CD1c-positive myeloid dendritic cell (primary cell): Measurements from ENCODE around the gene PTGDS.

Source experiments
- DNase-seq: peaks from one replicate; pipeline ENCODE4 v3.0.0-alpha.2; 2016; ENCODE audit errors: extremely low spot score

The PTGDS gene

DNA sequence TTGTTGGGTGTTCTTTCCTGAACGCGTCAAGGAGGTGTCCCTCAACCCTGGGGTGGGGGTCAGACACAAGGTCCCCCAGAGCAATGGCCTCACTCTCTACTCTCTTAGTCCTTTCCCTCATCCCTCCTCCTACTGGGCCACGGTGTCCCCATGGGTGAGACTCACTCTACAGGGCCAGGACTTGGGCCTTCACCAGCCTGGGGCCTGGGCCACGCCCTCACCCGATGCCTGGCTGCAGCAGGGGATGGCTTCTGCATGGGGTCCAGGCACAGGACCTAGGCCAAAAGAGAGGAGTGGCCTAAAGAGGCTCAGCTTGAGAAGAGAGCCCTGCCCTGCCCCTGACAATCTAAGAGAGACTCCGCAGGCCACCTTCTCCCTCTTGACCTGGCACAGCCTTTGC is 19.4 kb upstream of the PTGDS start:
- no peak for DNase-seq

DNA sequence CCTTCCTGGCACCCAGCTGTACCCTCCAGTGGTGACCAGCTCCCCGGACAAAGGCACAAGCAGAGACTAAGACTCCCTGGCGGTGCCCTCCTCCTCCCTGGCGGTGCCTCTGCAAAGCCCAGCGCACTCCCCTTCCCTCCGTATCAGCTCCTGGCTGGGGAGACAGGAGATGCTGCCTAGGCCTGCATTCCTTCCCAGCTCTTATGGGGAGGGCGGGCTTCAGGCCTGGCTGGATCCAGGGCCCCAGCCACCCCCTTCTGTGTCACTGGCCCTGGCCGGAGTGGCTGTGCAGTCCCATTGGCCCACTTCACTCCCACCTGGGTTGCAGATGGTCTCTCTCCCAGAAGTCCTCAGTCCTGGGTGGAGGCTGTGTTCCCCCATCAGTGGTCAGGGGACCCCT is 18.8 kb upstream of the PTGDS start:
- DNase-seq: no peak

DNA sequence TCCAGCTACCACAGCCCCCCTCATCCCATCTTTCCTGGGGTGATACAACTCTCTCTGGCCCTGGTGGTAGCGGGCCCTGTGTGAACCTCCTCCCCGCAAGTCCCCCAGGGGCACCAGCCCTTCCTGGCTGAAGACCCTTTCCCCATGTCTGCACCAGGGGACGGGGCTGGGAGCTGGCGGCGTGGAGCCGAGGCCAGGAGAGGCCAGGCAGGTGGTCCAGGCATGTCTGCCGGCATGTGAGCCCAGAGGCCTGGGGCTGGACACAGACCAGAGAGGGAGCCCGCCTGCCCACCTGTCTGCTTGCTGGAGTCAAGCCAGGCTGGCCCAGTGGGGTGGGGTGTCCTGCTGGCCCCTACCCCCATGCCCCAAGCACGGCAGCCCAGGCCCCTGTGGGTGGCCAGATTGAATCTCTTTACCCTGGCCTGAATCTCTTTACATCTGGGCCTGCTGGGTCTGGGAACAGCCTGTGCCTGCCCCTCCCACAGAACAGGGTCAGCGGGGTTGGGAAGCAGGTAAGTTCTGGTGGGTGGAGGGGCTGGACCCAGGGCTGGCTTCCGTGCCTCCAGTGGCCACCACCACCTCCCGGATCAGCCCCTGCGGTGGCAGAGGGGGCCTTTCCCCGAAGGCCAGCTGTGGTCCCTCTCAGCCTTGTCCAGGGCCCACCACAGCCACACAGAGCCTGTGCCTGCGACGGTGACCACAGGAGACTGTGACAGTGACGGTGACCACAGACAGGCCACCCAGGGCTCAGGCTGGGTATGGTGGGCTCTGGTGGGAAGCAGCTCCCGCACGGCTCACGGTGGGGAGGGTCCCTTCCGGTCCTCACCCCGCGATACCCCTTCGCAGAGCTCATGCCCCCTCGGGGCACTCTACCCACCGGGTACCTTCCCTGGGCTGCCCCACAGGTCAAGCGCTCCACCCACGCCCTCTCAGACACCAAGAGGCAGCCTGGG is 18.1 kb upstream of the PTGDS start:
- no peak for DNase-seq

DNA sequence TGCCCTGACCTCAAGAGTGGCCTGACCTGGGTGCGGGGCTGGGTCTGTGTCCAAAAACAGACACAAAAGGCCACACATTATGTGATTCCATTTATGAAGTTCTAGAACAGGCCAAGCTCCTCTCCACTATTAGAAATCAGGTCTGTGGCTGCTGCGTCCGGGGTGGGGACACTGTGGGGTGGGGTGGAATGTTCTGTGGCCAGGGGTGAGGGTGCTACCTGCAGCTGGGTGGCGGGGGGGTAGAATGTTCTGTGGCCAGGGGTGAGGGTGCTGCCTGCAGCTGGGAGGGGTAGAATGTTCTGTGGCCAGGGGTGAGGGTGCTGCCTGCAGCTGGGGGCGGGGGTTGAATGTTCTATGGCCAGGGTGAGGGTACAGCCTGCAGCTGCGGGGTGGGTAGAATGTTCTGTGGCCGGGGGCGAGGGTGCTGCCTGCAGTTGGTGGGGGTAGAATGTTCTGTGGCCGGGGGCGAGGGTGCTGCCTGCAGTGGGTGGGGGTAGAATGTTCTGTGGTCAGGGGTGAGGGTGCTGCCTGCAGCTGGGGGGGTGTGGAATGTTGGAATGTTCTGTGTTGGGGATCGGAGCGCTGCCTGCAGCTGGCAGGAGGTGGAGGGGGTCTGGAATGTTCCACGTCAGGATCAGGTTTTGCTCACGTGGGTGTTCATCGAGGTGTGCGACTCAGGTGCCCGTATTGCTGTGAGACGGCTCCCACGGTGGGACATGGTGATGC is 16.9 kb upstream of the PTGDS start:
- DNase-seq: no peak

DNA sequence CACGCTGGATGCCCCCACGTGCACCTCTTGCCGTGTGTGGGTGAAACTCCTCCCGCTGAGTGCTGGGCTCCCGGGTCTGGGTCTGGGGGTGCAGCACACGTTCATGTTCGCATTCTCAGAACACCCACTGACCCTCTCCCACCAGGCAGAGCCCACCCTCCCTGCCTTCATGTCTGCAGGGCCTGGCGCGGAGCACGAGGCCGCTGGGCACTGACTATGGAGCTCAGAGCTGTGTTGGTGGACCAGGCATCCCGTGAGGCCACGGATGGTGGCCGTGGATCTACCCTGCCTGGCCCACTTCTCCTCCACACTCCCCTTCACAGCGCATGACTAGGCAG is 16.4 kb upstream of the PTGDS start:
- no peak for DNase-seq

DNA sequence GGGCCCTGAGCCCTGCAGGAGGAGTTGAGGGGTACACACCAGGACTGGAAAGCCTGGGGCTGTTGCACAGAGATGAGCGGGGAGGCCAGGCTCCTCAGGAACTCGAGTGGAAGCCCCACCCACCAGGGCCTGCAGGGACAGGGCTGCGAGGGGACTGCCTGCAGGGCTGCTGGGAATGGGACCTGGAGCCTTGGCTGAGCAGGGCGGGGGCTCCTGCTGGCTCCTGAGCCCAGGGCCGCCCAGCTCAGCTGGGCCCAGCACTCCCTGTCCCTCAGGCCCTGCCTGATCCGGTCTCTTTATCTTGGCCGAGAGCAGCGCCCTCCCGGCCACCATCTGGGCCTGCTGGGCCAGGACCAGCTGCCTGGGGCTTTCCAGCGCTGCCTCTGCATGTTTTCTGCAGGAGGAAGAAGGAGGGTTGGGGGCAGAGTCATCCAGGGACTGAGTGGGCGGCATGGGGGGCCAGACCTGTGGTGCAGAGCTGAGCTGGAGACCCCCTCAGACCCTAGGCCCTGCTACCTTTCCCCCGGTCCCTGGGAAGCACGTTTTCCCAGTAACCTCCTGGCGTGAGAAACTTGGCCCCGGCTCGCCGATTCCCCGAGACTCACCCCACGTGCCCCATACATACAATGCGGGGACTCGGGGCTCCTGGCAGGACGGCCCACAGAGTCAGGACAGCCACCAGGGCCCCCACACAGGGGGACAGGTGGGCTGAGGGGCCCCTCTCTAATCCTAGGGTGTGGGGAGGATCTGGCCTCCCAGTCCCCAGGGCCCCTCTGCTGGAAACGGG is 15.8 kb upstream of the PTGDS start:
- DNase-seq: no peak

DNA sequence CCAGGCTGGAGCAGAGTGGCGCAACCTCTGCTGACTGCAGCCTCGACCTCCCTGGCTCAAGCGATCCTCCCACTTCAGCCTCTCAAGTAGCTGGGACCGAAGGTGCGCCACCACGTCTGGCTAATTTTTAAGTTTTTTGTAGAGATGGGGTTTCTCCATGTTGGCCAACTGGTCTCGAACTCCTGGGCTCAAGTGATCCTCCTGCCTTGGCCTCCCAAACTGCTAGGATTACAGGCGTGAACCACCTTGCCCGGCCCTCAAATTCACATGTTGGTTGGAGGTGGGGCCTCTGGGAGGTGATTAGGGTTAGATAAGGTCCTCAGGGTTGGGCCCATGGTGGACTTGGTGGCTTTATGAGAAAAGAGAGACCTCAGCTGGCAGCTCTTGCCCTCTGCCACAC is 15.1 kb upstream of the PTGDS start:
- no peak for DNase-seq

DNA sequence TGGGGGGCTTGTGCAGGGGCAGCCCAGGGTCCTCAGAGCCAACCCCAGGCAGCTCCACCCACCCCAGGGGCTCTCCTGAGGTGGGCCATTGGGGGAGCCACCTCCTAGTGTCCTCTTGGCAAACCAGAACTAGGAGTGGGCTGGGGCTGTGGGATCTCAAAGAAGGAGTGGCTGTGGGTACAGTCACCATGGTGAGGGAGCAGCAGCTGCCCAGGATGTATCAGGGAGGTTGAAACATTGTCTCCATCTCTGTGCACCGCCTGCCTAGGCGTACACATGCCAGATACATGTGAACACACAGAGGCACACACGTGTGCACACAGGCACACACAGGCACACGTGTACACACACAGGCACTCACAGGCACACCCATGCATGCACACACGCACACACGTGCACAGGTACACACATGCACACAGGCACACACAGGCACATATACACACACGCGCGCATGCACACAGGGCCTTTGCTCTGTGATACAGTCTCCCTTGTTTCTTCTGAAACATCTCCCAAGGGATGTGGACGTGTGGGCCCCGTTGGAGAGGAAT is 14.5 kb upstream of the PTGDS start:
- no peak for DNase-seq

DNA sequence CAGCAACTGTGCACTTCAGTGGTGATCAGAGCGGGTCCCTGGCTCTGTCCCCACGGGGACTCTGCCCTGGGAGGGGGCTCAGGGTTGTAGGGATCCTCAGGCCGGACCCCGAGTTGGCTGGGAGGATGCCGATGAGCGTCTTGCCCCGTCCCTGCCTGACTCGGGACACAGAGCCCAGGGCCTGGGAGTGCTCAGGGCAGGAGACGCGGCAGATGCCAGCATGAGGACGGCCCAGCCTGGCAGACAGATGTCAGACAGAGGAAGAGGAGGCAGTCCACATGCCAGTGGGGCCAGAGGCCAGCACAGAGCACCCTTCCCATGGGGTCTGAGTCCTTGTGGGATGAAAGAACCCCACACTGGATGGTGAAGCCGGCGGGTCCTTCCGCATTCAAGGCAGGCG is 14.0 kb upstream of the PTGDS start:
- DNase-seq: no peak

DNA sequence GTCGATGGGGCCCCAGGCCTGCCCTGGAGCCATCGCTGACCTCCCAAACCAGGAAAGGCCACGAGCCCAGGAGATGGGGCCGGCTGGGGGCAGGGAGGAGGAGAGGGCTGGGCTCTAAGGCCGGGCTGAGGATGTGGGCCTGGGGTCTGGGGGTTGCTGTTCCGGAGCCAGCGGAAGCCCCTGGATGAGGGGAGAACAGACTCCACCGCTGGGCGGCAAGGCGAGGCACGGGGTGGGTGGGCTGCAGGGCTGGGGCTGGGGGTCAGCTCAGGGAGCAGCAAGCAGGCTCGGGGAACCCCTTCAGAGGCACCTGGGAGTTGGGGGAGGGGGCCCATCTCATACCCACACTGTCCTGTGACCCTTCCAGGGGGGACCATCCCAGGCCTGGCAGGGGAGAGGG is 13.6 kb upstream of the PTGDS start:
- DNase-seq: no peak

DNA sequence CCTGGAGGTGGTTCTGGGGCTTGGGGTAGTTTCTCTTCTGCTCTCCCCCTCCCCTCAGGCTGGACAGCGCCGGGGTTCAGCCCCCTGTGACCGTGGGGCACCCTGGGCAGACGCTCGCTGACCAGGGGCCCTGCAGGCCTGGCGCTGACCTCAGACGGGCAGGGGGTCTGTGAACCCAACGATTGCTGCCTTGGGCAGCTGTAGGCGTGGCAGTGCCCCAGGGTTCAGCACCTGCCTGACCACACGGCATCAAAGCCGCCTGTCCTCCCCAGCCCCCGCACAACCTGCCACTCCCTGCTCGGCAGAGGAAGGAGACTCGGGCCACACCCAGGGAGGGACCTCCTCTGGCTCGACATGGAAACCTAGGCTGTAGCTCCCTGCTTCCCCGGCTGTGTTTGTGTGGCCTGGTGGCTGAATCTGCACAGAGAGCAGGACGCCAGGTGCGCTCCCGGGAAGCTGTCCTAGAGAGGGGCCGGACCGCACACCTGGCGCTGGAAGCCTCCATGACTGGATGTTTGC is 13.1 kb upstream of the PTGDS start:
- no peak for DNase-seq

DNA sequence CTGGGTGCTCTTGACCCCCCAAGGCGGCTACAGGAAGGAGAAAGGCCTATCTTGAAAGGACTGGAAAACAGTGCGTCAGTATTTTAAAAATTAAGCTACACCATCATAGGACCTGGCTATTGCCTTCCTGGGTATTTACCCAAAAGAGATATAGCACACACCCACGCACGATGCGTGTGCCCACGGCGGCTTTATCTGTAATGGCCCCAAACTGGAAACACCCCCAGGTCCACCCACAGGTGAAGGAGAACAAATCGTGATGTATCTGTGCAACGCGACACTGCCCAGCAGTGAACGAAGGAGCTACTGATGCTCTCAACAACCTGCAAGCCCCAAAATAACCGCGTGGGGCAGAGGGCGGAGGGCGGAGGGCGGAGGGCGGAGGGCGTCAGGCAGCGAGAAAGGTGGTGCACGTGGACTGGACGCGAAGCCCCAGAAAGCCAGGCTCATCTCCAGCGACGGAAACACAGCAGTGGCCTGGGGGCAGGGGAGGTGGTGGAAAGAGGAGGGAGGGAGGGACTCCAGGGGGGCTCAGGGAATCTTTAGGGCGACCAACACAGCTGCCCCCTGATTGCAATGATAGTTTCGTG is 12.4 kb upstream of the PTGDS start:
- no peak for DNase-seq

DNA sequence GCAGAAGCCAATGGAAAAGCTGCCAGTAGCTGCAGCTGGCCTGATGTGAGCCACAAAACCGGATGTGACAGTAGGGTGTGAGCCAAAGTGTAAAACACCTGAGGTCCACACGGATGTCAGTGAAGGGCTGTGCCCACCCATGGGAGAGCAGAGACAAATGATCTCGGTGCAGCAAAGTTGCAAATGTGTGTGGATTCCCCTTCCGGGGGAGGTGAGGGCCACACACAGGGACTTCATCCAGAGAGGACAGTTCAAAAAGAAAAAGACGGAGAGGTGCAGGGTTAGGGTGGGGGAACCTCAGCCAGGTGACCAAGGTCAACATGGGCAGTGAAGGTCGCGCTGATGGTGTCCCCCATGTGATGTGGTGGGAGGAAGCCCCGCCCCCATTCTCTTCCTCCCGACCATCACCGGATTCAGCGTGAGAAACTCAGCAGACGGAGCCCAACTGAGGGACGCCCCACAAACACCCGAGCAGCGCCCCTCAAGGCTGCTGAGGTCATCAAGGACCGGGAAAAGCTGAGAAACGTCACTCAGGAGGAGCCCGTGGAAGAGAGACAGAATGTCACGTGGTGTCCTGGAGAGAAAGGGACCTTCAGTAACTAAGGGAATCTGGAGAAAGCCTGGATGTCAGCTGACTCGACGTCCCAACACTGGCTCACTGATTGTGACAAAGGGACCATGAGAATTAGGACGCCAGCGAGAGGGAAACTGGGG is 11.4 kb upstream of the PTGDS start:
- DNase-seq: peak; percentile 45

DNA sequence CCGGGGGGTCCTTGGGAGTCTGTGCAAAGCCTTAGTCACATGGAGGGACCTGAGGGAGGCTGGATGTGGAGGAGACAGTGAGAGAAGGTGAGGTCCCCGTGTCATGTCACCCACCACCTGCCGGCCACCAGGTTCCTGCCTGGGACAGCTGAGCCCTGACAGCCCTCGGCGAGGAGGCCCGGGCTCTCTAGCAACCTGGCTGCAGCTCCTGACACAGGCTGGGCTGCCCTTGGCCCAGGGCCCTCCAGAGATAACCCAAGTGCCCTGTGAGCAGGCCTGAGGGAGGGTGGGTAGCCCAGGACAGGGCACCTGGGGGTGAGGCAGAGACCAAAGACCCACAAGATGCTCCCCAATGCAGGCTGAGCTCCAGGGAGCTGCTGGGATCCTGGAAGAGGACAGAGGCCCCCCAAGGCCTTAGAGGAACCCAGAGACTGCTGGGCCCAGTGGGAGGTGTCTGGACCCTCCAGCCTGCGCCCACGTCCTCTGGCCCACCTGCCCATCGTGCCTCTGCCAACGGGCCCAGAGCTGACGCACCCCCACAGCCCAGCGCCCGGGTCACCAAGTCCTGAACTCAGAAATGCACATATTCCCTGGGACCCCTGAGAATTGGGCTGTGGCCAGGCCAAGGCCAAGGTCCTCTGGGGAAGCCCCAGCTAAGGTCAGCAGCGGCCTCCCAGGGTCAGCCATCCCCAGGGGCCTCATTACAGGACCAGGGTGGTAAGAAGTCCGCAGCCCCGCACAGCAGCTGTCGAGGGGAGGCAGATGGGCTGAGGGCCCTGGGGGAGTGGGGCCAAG is 8.8 kb upstream of the PTGDS start:
- DNase-seq: no peak

DNA sequence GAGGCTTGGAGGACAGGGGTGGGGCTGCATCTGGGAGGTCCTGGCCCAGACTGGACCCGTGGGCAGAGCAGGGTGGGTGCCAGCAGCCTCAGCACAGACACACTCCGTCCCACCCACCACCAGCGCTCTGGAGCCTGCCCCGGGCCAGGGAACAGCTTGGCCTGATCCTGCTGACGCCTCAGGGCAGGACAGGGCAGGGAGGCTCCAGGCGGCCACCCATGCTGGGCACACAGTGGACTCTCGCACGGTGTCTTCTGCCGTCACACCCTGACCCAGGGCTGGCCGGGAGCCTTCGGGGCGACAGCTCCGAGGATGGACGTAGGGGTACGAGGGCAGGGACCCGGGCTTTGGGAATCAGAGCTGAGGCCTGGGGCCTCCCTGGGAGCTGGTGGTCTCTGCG is 8.2 kb upstream of the PTGDS start:
- no peak for DNase-seq

DNA sequence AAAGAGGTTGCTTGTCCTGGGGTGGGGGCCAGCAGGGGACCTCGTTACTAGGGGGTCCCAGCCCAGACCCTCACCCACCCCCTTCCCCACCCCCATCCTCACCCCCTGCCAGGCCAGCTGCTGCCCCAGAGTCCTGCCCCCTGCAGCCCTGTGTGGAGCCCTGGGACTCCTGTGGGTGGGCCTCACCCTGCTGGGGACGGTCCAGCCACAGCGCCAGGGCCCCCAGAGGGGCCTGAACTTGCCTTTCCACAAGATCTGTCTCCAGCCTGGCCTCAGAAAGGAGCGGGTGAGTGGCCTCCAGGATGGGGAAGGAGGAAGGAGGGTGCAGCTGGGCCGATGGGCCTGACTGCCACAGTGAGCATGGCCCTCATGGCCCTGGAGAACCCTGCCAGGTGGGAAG is 7.5 kb upstream of the PTGDS start:
- no peak for DNase-seq

DNA sequence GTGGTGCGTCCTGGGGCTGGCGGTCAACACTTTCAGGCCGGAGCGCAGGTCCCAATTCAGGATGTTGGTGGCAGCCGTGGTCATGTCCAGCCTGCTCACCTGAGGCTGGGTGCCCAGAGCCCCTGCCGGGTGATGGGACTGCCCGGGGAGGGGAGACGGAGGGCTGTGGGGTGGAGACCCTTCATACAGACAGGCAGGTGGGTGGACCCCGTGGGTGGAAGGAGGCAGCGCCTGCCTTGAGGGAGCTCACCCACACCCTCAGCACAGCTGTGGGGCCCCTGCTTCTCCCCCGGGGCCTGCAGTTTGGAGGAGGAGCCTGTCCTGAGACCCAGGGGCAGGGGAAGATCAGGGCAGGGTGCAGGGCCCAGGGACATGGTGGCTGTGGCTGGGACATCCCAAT is 6.9 kb upstream of the PTGDS start:
- no peak for DNase-seq

DNA sequence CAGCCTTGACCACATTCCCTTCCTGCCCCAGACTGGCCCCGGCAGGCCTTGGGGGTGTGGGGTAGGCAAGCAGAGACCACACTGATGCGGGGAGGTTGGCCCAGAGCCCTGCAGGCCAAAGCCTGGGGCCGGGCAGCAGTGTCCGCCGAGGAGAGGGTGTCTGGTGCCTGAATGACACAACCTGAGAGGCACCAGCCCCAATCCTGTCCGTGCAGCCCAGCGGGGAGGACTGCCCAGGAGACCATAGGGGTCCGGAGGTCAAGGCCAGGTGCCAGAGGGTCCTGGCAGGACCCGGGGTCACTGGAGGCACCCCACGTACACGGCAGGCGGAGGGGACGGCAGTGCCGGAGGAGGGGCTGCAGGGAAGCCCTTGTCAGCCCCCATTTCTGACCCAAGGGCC is 5.6 kb upstream of the PTGDS start:
- DNase-seq: no peak

DNA sequence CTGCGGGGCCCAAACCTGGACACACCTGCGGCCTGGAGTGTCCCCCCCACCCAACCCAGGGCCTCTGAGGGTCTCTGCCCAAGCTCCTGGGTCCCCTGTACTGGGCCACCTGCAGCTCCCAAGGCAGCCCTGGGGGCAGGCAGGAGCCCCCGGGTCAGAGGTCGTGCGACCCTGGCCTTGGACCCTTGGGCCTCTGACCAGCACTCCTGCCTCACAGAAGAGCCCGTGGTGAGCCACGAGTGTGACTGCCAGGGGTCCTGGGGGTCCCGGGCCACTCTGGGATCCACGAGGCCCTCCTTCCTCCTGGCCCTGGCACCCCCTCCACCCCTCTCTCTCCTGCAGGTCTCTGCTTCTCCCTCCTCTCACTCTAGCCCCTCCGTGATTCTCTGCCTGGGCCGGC is 5.0 kb upstream of the PTGDS start:
- DNase-seq: no peak

DNA sequence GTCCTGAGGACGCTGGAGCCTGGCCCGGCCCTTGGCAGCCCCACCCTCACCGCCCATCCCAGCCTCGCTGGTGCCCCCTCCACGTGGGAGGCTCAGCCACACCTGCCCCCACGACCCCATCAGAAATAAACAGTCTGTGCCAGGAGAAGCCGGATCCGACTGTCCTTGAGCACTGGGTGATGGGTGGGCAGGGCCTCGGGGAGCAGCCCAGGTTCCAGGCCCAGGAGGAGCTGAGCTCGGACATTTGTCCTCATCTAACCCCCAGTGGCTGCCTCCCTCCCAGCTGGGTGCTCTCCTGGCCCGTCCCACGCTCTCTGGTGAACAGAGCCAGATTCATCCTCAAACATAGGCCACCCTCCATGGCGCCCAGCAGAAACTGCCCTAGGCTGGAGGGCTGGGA is 4.6 kb upstream of the PTGDS start:
- no peak for DNase-seq
